CD14-positive monocyte (primary cell): ENCODE results near the gene C15orf61. TPM values are rescaled to one million over a fixed set of nuclear protein-coding genes. Genes with fewer than 3 reads are reported as not detected.

Experiments
- DNase-seq, 3 donors: peaks; one replicate each; pipeline ENCODE4 v3.0.0-alpha.2; 2011 to 2022
- H2AFZ ChIP-seq: 2 replicates; pipeline ENCODE4 v1.6.0; 2012; ENCODE audit warnings: mild to moderate bottlenecking, low read depth, low read length, inconsistent platforms; ENCODE audit not compliant: insufficient read depth, poor library complexity, severe bottlenecking
- H3K27ac ChIP-seq, 2 donors: 1 replicate in 1 of 2; 2 replicates in 1 of 2; pipeline ENCODE4 v1.5.1; 2012 to 2013; ENCODE audit warnings: low read length in 2 of 2, control low read depth in 1 of 2, inconsistent platforms in 1 of 2, low read depth in 1 of 2, mild to moderate bottlenecking in 1 of 2
- H3K27me3 ChIP-seq, 2 donors: one replicate each; pipeline versions ENCODE4 v1.6.0 to v1.6.1; 2011 to 2013; ENCODE audit warnings: low read length in 2 of 2; ENCODE audit not compliant: control insufficient read depth in 2 of 2, insufficient read depth in 2 of 2
- H3K36me3 ChIP-seq, 2 donors: replicated peaks in 1 of 2; 1 replicate in 1 of 2; 2 replicates in 1 of 2; pipeline versions ENCODE4 v1.5.1 to v1.6.1; 2012 to 2013; ENCODE audit warnings: low read length in 2 of 2, control low read depth in 1 of 2, inconsistent platforms in 1 of 2, mild to moderate bottlenecking in 1 of 2; ENCODE audit not compliant: insufficient read depth in 2 of 2, control insufficient read depth in 1 of 2
- H3K4me1 ChIP-seq, 2 donors: 1 replicate in 1 of 2; 2 replicates in 1 of 2; pipeline versions ENCODE4 v1.5.1 to v1.6.1; 2012 to 2013; ENCODE audit warnings: low read length in 2 of 2, control low read depth in 1 of 2, inconsistent platforms in 1 of 2, mild to moderate bottlenecking in 1 of 2, moderate library complexity in 1 of 2; ENCODE audit not compliant: insufficient read depth in 2 of 2, control insufficient read depth in 1 of 2
- H3K4me2 ChIP-seq: replicated peaks from 2 replicates; pipeline ENCODE3; 2012; ENCODE audit warnings: low read length, moderate library complexity, mild to moderate bottlenecking; ENCODE audit not compliant: poor library complexity, severe bottlenecking; ENCODE audit errors: extremely low read depth
- H3K4me3 ChIP-seq, 3 experiments: fragments of 200-600 bp in 1 of 3; sonication (generic) in 1 of 3; replicated peaks in 1 of 3; 1 replicate in 2 of 3; 2 replicates in 1 of 3; pipeline ENCODE4 v1.5.1; 2011 to 2013; ENCODE audit warnings: low read length in 3 of 3, mild to moderate bottlenecking in 3 of 3, control low read depth in 2 of 3, low read depth in 2 of 3, inconsistent platforms in 1 of 3, moderate library complexity in 1 of 3
- H3K79me2 ChIP-seq: 2 replicates; pipeline ENCODE4 v1.6.0; 2012; ENCODE audit warnings: mild to moderate bottlenecking, control low read depth, inconsistent platforms, low read length, moderate library complexity; ENCODE audit not compliant: insufficient read depth
- H3K9ac ChIP-seq: 2 replicates; pipeline ENCODE4 v1.6.0; 2017; ENCODE audit warnings: low read length, mild to moderate bottlenecking; ENCODE audit not compliant: insufficient read depth, poor library complexity, severe bottlenecking
- H3K9me3 ChIP-seq, 2 donors: replicated peaks in 1 of 2; 1 replicate in 1 of 2; 2 replicates in 1 of 2; pipeline versions ENCODE4 v1.5.1 to v1.6.1; 2012 to 2013; ENCODE audit warnings: low read length in 2 of 2, control low read depth in 1 of 2; ENCODE audit not compliant: control insufficient read depth in 1 of 2, insufficient read depth in 1 of 2
- H4K20me1 ChIP-seq: 2 replicates; pipeline ENCODE4 v1.6.0; 2012; ENCODE audit warnings: mild to moderate bottlenecking, low read length, control low read depth, moderate library complexity; ENCODE audit not compliant: insufficient read depth
- H3K27ac Mint-ChIP-seq, 7 donors: one replicate each; pipeline ENCODE4 v1.8.0; 2020; ENCODE audit warnings: mild to moderate bottlenecking in 7 of 7, mixed read lengths in 7 of 7, moderate library complexity in 6 of 7, inconsistent platforms in 2 of 7
- H3K27me3 Mint-ChIP-seq, 3 donors: one replicate each; pipeline ENCODE4 v1.8.0; 2021 to 2022; ENCODE audit warnings: low read depth in 3 of 3, mild to moderate bottlenecking in 3 of 3, mixed read lengths in 3 of 3, moderate library complexity in 3 of 3, inconsistent platforms in 1 of 3
- H3K36me3 Mint-ChIP-seq, 2 donors: one replicate each; pipeline ENCODE4 v1.8.0; 2020; ENCODE audit warnings: mixed read lengths in 2 of 2, inconsistent platforms in 1 of 2, mild to moderate bottlenecking in 1 of 2
- H3K4me1 Mint-ChIP-seq: one replicate; pipeline ENCODE4 v1.8.0; 2020; ENCODE audit warnings: mild to moderate bottlenecking, mixed read lengths
- H3K4me3 Mint-ChIP-seq, 2 donors: one replicate each; pipeline ENCODE4 v1.8.0; 2020; ENCODE audit warnings: mild to moderate bottlenecking in 2 of 2, mixed read lengths in 2 of 2, moderate library complexity in 1 of 2
- H3K9me3 Mint-ChIP-seq, 7 donors: one replicate each; pipeline ENCODE4 v1.8.0; 2020 to 2022; ENCODE audit warnings: mixed read lengths in 7 of 7, mild to moderate bottlenecking in 6 of 7, moderate library complexity in 6 of 7, inconsistent platforms in 2 of 7
- WGBS: methylation state at CpG from one replicate; pipeline ENCODE4 v1.1.5; 2013; ENCODE audit warnings: missing lambda C conversion rate; ENCODE audit not compliant: insufficient coverage; 5-methylcytosine and 5-hydroxymethylcytosine counted together
- intact Hi-C, 2 donors: fragments of 100-400 bp; cut with micrococcal nuclease; formaldehyde crosslinking; loops; one replicate each; pipeline versions ENCODE4 v1.15.0 to v1.15.1; 2023
- polyA plus RNA-seq, 3 donors: library from polyadenylated mRNA; depleted of rRNA in 1 of 3; unstranded in 2 of 3; stranded (reverse) in 1 of 3; fragments of 300-500 nt in 2 of 3; fragments of >200 nt in 1 of 3; fragmentation: Illumina TruSeq in 2 of 3; gene quantifications; 1 replicate in 2 of 3; 2 replicates in 1 of 3; pipeline ENCODE4 v1.2.3, GENCODE V29; 2012 to 2021
- TF ChIP-seq, protein P1 (sequence below): fragments of 200-600 bp; IDR thresholded peaks from one replicate; pipeline ENCODE4 v1.8.0; 2022; ENCODE audit warnings: antibody characterized with exemption, mild to moderate bottlenecking

Gene C15orf61
- polyA plus RNA-seq, 3 donors = 3.2 to 3.9 (median 3.6) TPM

DNA sequence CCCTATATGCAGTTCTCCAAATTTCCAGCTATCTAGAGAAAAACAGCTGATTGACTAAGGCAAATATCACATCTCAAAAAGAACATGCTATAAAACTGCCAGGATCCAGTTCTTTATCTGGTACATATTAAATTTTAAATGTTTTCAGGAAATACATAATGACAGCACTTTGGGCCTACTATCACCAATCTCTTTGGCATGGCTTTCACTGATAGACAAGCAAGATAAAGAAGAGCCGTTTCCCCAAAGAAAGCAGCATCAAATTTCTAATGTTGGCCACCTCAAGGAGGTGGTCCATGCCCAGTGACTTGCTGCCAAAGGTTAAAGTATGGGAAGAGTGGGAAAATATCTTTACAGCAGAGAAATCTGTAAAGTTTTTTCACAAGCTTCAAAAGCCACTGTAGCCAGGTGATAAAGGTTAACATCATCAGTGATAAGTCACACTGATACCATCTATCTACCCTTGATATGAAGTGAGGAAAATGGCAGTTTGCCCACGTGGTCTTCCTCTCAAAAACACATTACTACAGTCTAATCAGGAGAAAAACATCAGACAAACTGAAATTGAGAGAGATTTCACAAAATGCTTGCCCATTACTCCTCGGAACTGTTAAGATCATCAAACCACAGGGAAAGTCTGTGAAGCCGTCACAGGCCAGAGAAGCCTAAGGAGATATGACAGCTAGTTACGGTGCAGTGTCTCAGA lies 46.4 kb upstream of the C15orf61 start:
- H3K4me2 ChIP-seq = no peak overlapping the region
- Mint-ChIP-seq H3K4me1 (peaks cover 8% of the 10 kb centered on the region), H3K27ac (no peak overlapping the region), H3K9me3 (peaks cover 0 to 1% (median 0%) of the 10 kb centered on the region in 7 donors), H3K27me3 (peaks cover under 1 to 2% (median 2%) of the 10 kb centered on the region in 3 donors), H3K4me3 (no peak overlapping the region), H3K36me3 (no peaks in the 10 kb centered on the region)
- H3K79me2 ChIP-seq = no peaks in the 10 kb centered on the region
- H4K20me1 ChIP-seq = no peaks in the 10 kb centered on the region
- intact Hi-C loops = no loop called here
- TF ChIP-seq, protein P1, sequence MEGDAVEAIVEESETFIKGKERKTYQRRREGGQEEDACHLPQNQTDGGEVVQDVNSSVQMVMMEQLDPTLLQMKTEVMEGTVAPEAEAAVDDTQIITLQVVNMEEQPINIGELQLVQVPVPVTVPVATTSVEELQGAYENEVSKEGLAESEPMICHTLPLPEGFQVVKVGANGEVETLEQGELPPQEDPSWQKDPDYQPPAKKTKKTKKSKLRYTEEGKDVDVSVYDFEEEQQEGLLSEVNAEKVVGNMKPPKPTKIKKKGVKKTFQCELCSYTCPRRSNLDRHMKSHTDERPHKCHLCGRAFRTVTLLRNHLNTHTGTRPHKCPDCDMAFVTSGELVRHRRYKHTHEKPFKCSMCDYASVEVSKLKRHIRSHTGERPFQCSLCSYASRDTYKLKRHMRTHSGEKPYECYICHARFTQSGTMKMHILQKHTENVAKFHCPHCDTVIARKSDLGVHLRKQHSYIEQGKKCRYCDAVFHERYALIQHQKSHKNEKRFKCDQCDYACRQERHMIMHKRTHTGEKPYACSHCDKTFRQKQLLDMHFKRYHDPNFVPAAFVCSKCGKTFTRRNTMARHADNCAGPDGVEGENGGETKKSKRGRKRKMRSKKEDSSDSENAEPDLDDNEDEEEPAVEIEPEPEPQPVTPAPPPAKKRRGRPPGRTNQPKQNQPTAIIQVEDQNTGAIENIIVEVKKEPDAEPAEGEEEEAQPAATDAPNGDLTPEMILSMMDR = no peak
- DNase-seq = no peak
- H3K9ac ChIP-seq = no peak overlapping the region
- no peaks in the 10 kb centered on the region for H3K4me1 ChIP-seq
- no peak overlapping the region for H3K27ac ChIP-seq
- no peaks in the 10 kb centered on the region for H3K27me3 ChIP-seq
- no peaks in the 10 kb centered on the region for H3K36me3 ChIP-seq
- H3K4me3 ChIP-seq = no peak overlapping the region
- no peaks in the 10 kb centered on the region for H3K9me3 ChIP-seq
- no peak overlapping the region for H2AFZ ChIP-seq
- 94% methylated on average over 3 of the region's 5 CpGs for WGBS

DNA sequence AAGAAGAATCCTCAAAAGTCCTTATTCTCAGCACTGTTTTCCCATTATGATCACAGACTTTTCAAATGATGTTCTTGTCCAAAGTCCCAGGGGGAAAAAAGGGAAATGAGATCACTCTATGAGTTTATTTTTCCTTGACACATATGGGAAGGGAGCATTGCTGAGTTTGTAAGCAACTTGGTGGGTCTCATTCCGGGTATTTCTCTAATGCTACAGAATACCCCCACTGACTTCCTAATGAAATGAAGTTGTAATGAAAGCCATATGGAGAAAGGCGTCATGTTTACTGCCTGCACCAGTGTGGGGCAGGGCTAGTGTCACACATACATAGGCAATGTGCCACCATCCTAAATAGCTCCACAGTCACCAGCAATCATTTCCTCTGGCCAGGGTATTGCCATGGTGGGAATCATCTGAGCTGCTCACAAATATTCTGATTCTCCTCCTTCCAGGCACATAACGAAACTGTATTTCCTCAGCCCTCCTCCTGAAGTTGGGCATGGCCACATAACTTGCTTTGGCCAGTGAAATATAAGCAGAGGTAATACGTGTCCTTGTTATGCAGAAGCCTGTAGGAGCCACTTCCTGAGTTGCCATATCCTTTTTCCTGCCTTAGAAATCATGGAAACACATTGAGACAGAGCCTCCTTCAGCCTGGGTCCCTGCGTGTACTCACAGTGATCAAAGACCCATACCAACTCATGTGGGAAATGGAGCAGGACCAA lies 41.0 kb upstream of the C15orf61 start:
- Histone ChIP-seq H4K20me1 (no peaks in the 10 kb centered on the region), H2AFZ (no peak overlapping the region), H3K9me3 (peaks cover 0 to 3% of the 10 kb centered on the region in 2 donors), H3K9ac (no peak overlapping the region), H3K79me2 (no peaks in the 10 kb centered on the region), H3K36me3 (no peaks in the 10 kb centered on the region), H3K27me3 (no peaks in the 10 kb centered on the region), H3K4me3 (no peak overlapping the region), H3K4me1 (no peaks in the 10 kb centered on the region), H3K4me2 (no peak overlapping the region), H3K27ac (no peak overlapping the region)
- 92% methylated on average over 2 of the region's 5 CpGs for WGBS
- intact Hi-C loops = no loop called here
- peak overlapping the region in 1 of 7 donors; percentile 16 for H3K27ac Mint-ChIP-seq
- TF ChIP-seq, protein P1 = no peak
- H3K9me3 Mint-ChIP-seq = peaks cover 0 to 11% (median 4%) of the 10 kb centered on the region in 7 donors
- no peak overlapping the region for H3K4me3 Mint-ChIP-seq
- DNase-seq = no peak
- peaks cover 8% of the 10 kb centered on the region for H3K4me1 Mint-ChIP-seq
- peaks cover 0 to 3% of the 10 kb centered on the region in 2 donors for H3K36me3 Mint-ChIP-seq
- H3K27me3 Mint-ChIP-seq = peaks cover 0 to 2% (median 2%) of the 10 kb centered on the region in 3 donors
